Gastroesophageal sphincter (tissue), 4 donors: ENCODE measurements around the gene EPB41L3. TPM values are rescaled to one million over a fixed set of nuclear protein-coding genes. Genes with fewer than 3 reads are reported as not detected.

Experiments used
- ATAC-seq: fragments of 150-250 bp; one replicate; pipeline ENCODE4 v1.9.1; 2016; ENCODE audit warnings: mild to moderate bottlenecking, moderate library complexity
- H3K27ac ChIP-seq, 4 donors: fragments of 200-600 bp; sonication (generic) in 3 of 4; 1 replicate in 3 of 4; 2 replicates in 1 of 4; pipeline ENCODE4 v1.5.1; 2016 to 2019
- H3K27me3 ChIP-seq: fragments of 200-600 bp; sonication (generic); one replicate; pipeline ENCODE4 v1.5.1; 2019
- H3K36me3 ChIP-seq, 2 donors: fragments of 200-600 bp; sonication (generic); one replicate each; pipeline ENCODE4 v1.5.1; 2019; ENCODE audit warnings: control low read depth in 1 of 2
- H3K4me1 ChIP-seq, 3 donors: fragments of 200-600 bp; sonication (generic); 1 replicate in 2 of 3; 2 replicates in 1 of 3; pipeline ENCODE4 v1.5.1; 2016 to 2019; ENCODE audit warnings: control low read depth in 2 of 3
- H3K4me3 ChIP-seq, 2 donors: fragments of 200-600 bp; sonication (generic); one replicate each; pipeline ENCODE4 v1.5.1; 2019; ENCODE audit warnings: mild to moderate bottlenecking in 1 of 2, moderate library complexity in 1 of 2
- H3K9me3 ChIP-seq, 3 donors: fragments of 200-600 bp; sonication (generic); one replicate each; pipeline ENCODE4 v1.5.1; 2017 to 2019; ENCODE audit warnings: control low read depth in 2 of 3
- CTCF ChIP-seq, 4 experiments: fragments of 200-600 bp in 2 of 4; fragments of 450-650 bp in 2 of 4; sonication (generic) in 1 of 4; IDR thresholded peaks; one replicate each; pipeline ENCODE4 v1.5.1; 2017 to 2019; ENCODE audit warnings: antibody characterized with exemption in 4 of 4, mild to moderate bottlenecking in 2 of 4, moderate library complexity in 2 of 4
- EP300 ChIP-seq: sonication (generic); formaldehyde crosslinking; IDR thresholded peaks from one replicate; pipeline ENCODE4 v1.6.1; 2017; ENCODE audit warnings: antibody characterized with exemption, mild to moderate bottlenecking
- POLR2A ChIP-seq, 2 donors: fragments of 450-650 bp; IDR thresholded peaks; one replicate each; pipeline ENCODE4 v1.6.1; 2017; ENCODE audit warnings: antibody characterized with exemption in 2 of 2, mild to moderate bottlenecking in 2 of 2, moderate library complexity in 1 of 2
- POLR2AphosphoS5 ChIP-seq: sonication (generic); formaldehyde crosslinking; IDR thresholded peaks from one replicate; pipeline ENCODE4 v1.6.1; 2017; ENCODE audit warnings: antibody characterized with exemption
- WGBS, 2 donors: methylation state at CpG; one replicate each; pipeline ENCODE4 v1.1.5; 2018; ENCODE audit warnings: low coverage in 1 of 2; 5-methylcytosine and 5-hydroxymethylcytosine counted together
- total RNA-seq, 4 donors: library from RNA; depleted of rRNA; stranded (reverse); fragments of >200 nt; gene quantifications; one replicate each; pipeline ENCODE4 v1.1.0, GENCODE V29; 2016

Gene EPB41L3
- total RNA-seq, 4 donors from 2014 or later, result 27.4 to 66.6 (median 43.4) TPM

GRCh38 chr18:5434425-5434824, 109.4 kb downstream of the EPB41L3 start:
- no peak overlapping the region for H3K27ac ChIP-seq
- no peaks in the 10 kb centered on the region for H3K27me3 ChIP-seq
- H3K4me1 ChIP-seq, result no peaks in the 10 kb centered on the region
- H3K4me3 ChIP-seq, result no peak overlapping the region
- H3K36me3 ChIP-seq, result peaks cover 0 to 3% of the 10 kb centered on the region in 2 donors
- TF ChIP-seq CTCF (IDR thresholded peaks at IDR 0.05) (no peak), POLR2AphosphoS5 (no peak), POLR2A (IDR thresholded peaks at IDR 0.05) (no peak), EP300 (no peak)
- H3K9me3 ChIP-seq, result no peaks in the 10 kb centered on the region
- no peak for ATAC-seq
- WGBS, 2 donors, result 77 to 93% methylated on average over 4 of the region's 4 CpGs

GRCh38 chr18:5431836-5432575, 111.8 kb downstream of the EPB41L3 start:
- H3K27ac ChIP-seq, result no peak overlapping the region

DNA sequence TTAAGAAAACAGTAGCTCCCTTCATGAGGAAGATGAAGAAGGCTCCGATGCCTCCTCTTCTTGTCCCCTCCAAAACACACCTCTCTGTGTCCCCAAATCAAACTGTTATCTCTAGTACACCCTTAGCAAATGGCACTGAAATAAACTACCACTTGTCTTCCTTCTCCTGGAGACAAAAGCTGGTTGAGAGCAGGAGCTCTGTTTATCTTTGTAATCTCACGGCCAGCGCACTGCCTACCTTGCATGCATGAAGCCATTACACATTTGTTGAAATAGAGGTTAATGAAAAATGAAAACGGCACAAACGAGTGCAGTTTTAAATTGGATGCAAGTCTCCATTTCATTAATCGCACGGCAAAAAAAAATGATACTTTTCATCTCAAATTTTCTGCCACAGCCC, 113.7 kb downstream of the EPB41L3 start:
- no peaks in the 10 kb centered on the region for H3K9me3 ChIP-seq

More at GRCh38 chr18:5431836-5432575, 111.8 kb downstream of the EPB41L3 start:
- ATAC-seq, result no peak
- H3K4me3 ChIP-seq, result no peak overlapping the region
- peaks cover 0 to 4% of the 10 kb centered on the region in 2 donors for H3K36me3 ChIP-seq
- no peaks in the 10 kb centered on the region for H3K4me1 ChIP-seq
- H3K27me3 ChIP-seq, result no peaks in the 10 kb centered on the region
- no peaks in the 10 kb centered on the region for H3K9me3 ChIP-seq
- WGBS, 2 donors, result 69 to 85% methylated on average over 5 to 7 of the region's 8 CpGs
- no peak for TF ChIP-seq POLR2AphosphoS5
- no peak for TF ChIP-seq POLR2A (IDR thresholded peaks at IDR 0.05)

GRCh38 chr18:5429681-5430080, 114.1 kb downstream of the EPB41L3 start:
- H3K4me3 ChIP-seq, result no peak overlapping the region
- H3K4me1 ChIP-seq, result no peaks in the 10 kb centered on the region
- WGBS, 2 donors, result 77 to 89% methylated on average over 6 to 7 of the region's 7 CpGs
- no peak overlapping the region for H3K27ac ChIP-seq
- no peak for ATAC-seq
- TF ChIP-seq CTCF (IDR thresholded peaks at IDR 0.05) (no peak), POLR2A (IDR thresholded peaks at IDR 0.05) (no peak), POLR2AphosphoS5 (no peak), EP300 (no peak)
- H3K27me3 ChIP-seq, result no peaks in the 10 kb centered on the region
- H3K36me3 ChIP-seq, result peaks cover 0 to 4% of the 10 kb centered on the region in 2 donors
- H3K9me3 ChIP-seq, result no peaks in the 10 kb centered on the region

More for the DNA sequence above, 113.7 kb downstream of the EPB41L3 start:
- TF ChIP-seq EP300 (no peak), POLR2A (IDR thresholded peaks at IDR 0.05) (no peak), POLR2AphosphoS5 (no peak), CTCF (IDR thresholded peaks at IDR 0.05) (no peak)
- no peak overlapping the region for H3K4me3 ChIP-seq
- no peak for ATAC-seq
- no peak overlapping the region for H3K27ac ChIP-seq
- peaks cover 0 to 4% of the 10 kb centered on the region in 2 donors for H3K36me3 ChIP-seq
- WGBS, 2 donors, result 73 to 90% methylated on average over 7 of the region's 7 CpGs
- no peaks in the 10 kb centered on the region for H3K27me3 ChIP-seq
- H3K4me1 ChIP-seq, result no peaks in the 10 kb centered on the region

GRCh38 chr18:5425721-5426120, 118.1 kb downstream of the EPB41L3 start:
- H3K9me3 ChIP-seq, result no peaks in the 10 kb centered on the region
- TF ChIP-seq POLR2A (IDR thresholded peaks at IDR 0.05) (no peak), EP300 (no peak), CTCF (IDR thresholded peaks at IDR 0.05) (no peak), POLR2AphosphoS5 (no peak)
- no peaks in the 10 kb centered on the region for H3K4me1 ChIP-seq
- H3K27me3 ChIP-seq, result no peaks in the 10 kb centered on the region
- 20 to 67% methylated on average over 1 to 2 of the region's 2 CpGs for WGBS, 2 donors
- ATAC-seq, result no peak
- peaks cover 0 to 12% of the 10 kb centered on the region in 2 donors for H3K36me3 ChIP-seq
- H3K4me3 ChIP-seq, result no peak overlapping the region
- H3K27ac ChIP-seq, result no peak overlapping the region
